ENCODE data around the gene PRR33.

PRR33 gene

DNA sequence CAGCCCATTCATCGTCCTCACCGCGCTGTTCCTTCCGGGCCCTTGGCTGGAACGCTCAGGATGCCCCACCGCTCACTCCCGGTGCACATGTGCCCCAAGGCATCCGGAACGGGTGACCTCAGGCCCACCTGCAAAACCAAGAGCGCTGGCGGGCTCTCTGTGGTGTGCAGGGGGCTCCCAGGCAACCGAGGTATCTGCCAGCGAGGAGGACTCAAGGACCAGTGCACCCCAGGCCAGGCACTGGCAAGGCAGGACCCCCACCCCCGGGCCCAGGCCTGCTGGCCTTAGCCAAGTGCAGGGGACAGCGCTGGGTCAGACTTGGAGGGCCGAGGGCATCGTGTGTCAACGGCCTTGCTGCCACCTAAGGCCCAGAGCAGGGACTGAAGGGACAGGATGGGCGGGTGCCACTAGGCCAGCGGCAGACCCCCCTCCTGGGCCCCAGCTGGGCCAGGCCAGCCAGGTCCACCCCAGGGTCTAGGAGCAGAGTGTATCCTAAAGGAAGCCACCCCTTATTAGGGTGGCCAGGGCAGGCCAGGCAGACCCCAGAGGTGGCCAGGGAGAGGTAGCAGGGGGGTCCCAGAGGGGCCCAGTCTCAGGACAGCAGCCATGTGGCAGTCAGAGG, 36.3 kb upstream of the PRR33 start:
- DNase-seq, result no peak

DNA sequence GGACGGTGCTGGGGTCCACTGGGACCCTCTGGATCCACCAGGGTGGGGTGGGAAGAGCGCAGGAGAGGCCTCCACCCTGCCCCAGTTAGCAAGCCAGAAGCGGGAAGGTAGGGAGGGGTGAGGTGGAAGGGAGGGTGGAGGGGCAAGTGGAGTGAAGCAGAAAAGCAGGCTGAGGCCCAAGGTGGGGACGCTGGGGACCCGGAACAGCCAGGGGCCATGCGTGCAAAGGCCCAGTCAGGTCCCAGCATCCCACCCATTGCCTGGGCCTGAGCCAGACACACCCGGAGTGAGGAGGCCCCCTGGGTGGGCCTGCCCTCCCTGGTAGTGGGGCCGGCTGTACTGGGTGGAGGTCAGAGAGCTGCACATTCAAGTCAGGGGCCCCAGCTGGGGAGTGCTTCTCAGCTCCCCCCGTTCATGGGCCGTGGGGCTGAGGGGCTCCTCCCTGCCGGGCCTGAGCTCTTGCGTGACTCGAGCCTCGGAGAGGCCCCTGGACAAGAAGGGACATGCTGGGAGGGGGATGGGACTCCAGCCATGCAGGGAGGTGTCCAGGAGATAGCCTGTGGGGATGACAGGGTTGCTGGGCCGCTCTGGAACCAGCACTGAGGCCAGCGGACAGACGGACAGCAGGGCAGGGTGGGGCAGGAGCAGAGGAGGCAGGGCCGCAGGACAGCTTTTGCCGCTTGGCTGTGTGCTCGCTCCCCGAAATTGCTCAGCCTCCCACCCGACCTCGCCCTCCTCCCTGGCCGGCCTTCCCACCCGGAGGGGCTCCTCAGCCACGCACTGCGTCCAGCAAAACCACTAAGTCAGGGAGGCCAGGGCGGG, 35.5 kb upstream of the PRR33 start:
- DNase-seq, result no peak

- DNase-seq, result no peak
Measured at GRCh38 chr11:1926156-1927025, 34.7 kb upstream of the PRR33 start.

DNA sequence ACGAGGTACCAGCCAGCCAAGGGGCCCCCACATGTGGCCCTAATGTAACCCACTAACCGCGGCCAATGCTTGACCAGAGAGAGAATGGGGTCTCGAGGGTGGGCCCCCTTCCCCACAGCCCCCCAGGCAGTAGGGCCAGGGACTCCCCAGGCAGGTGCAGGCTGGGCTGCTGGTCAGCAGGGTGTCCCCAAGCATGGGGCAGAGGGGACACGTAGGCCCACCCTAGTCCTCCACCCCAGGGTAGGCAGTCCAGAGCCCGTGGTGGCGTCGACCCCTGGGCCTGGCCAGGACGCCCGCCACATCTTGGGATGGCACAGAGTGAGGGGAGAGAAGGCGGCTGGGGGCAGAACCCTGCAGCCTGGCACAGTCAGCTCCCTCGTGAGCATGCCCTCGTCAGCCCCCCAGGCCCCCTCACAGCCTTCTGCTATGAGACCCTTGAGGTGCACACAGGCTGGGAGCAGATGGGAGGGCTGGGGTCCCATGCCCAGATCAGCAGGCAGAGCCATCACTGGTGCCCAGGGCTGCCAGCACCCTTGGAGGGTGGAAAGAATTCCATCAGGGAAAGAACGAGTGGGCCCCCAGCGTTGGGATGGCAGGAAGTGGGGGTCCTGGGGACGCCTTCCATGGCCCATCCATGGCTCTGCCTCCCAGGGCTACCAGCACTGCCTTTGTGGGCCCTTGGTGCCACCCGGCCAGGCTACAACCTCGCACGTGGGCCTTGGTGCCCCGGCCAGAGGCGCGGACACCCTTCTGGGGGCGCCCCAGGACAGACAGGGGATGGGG, 33.9 kb upstream of the PRR33 start:
- no peak for DNase-seq

- no peak for DNase-seq
Measured at GRCh38 chr11:1924646-1925372, 33.1 kb upstream of the PRR33 start.

DNA sequence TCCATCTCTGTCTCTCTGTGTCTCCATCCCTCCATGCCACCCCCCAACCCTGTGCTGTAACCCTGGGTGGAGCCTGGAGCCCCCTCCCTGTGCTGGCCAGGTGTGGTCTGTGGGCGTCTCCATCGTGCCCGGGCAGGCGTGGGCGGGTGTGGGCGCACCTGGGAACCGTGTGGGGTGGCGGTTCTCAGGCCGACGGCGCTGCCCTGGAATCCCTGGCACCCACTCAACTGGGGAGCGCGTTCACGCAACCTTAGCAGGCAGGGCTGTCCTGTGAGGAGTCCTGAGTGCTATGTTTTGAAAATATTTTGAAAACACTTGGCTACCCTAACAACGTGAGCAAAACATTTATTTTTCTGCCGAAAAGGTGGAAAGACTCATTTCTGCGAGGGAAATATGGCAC, 32.5 kb upstream of the PRR33 start:
- DNase-seq, result no peak

DNA sequence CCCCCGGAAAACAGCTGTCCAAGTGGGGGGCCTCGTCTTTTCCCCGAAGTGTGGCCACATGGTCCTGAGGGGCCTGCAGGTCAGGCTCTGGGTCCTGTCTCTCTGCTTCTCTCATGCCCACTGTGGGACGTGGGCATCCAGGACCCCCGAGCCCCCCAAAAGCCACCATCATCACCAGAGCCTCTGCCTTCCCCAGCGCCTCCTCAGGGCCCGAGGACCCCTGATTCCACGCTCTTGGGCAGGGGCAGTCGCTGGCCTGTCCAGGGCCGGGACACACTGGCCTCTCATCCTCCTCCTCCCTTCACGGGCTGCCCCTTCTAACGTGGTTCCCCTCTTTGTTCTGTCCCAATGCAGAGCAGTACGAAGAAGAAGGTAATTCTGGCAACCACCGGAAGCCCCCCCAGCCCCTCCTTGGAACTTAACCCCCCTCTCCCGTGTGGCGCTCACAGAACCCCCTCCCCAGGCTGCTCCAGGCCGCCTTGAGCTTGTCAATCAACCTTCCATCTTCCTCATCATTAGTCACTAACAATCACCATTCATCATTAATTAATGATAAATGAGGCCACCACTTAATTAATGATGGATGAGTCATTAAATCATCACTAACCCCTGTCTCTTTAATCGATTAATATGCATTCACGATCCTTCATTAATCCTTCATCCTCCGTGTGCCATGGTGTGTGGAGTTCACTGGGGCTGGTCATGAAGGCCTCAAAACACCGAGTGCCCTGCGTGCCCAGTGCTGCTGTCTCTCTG, 31.7 kb upstream of the PRR33 start:
- no peak for DNase-seq

- no peak for DNase-seq
Measured at GRCh38 chr11:1922481-1923081, 30.9 kb upstream of the PRR33 start.

- no peak for DNase-seq
Measured at GRCh38 chr11:1921574-1922141, 30.0 kb upstream of the PRR33 start.

DNA sequence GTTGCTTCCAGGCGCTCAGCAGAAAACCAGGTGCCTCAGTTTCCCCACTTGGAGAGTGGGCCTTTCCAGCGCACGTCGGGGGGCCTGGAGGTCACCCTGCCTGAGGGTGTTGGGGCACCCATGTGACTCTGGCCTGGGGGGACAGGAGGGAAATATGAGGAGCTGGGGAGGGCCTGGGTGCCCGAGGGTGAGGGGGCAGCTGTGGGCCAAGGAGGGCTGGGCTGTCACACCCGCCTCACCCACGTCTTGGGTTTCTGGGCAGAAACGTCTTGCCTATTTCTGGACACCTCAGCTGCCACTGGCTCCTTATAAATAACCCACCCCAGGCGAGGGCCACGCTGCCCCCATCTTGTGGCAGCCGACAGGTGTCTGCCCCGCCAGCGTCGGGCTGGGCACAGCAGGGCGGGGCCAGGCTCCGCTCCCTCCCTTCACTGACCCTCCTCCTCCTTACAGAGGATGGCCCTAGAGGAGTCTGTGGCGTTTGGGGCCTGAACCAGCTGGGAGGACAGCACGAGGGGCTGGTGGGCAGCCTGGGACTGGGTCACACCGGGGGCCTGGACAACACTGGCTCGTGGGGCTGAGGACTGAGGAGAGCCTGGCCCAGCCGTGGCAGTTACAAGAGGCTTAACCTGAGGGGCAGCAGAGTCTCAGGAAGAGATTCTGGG, 29.3 kb upstream of the PRR33 start:
- DNase-seq, result no peak

DNA sequence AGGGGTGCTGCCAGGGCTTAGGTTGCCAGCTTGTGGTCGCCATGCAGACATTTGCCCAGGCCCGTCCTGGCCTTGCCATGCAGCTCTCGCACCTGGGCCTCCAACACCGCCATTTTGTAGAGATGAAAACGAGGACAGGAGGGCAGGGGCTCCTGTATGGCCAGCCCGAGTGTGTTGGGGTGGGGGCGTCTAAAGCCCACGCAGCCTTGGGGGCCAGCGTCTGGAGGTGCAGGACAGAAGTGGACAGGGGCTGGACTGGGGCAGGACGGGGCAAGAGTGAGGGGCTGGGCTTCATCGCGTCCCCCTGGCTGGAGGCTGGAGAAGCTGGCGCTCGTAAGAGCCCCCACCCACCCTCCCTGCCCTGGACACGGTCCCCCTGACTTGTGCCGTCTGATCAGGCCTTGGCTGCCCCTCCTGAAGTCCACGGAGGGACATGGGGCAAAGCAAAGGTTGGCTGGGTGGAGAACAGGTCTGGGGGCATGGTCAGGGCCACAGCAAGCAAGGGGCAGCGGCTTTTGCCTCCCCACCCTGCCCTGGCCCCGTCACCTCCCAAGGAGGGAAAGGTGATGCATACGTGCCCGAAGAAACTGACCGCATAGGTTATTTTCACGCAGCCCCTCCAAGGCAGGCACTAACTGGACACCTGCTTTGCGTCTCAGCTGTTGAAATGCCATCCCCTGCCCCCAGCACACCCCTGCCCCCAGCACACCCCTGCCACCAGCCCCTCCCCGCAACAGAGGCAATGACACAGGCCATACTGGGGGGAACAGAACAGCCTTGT, 28.6 kb upstream of the PRR33 start:
- no peak for DNase-seq

DNA sequence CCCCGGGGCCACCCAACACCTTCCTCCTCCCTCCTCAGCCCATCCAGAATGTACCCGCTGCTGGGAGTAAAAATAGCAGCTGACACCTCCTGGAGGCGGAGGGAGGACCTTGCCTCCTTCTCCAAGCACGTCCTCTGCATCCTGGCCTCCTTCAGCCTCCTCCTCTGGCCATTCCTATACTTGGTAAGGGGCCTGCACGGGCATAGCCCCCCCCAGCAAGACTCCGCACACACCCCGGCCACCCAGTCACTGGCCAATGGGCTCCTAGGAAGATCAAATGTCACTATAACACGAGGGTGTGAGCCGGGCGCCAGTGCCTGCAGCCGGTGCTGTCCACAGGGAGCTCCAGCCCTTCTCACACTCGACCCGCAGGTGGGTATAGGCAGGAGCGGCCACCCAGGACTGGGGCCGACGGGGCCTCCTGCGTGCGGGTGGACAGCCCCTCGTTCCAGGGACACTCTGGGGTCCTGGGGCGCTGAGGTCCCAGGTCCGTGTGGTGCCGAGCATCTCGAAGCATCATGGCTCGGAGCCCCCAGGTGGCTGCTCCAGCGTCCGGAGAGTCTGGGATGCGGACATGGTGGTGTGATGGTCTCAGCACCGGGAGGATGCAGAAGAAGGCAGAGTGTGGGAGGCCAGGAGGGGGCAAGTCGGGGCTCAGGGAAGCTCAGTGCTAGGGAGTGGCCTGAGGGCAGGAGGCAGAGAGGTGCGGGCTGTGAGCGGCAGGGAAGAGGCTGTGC, 27.9 kb upstream of the PRR33 start, which contains the start of gene TNNT3:
Gene TNNT3 (plus strand): TSS at position 313 of the 737 bp plus-strand sequence. CDS start 3,172 bp downstream, outside the sequence.
- no peak for DNase-seq

GRCh38 chr11:1918436-1919315, 27.0 kb upstream of the PRR33 start:
- no peak for DNase-seq

DNA sequence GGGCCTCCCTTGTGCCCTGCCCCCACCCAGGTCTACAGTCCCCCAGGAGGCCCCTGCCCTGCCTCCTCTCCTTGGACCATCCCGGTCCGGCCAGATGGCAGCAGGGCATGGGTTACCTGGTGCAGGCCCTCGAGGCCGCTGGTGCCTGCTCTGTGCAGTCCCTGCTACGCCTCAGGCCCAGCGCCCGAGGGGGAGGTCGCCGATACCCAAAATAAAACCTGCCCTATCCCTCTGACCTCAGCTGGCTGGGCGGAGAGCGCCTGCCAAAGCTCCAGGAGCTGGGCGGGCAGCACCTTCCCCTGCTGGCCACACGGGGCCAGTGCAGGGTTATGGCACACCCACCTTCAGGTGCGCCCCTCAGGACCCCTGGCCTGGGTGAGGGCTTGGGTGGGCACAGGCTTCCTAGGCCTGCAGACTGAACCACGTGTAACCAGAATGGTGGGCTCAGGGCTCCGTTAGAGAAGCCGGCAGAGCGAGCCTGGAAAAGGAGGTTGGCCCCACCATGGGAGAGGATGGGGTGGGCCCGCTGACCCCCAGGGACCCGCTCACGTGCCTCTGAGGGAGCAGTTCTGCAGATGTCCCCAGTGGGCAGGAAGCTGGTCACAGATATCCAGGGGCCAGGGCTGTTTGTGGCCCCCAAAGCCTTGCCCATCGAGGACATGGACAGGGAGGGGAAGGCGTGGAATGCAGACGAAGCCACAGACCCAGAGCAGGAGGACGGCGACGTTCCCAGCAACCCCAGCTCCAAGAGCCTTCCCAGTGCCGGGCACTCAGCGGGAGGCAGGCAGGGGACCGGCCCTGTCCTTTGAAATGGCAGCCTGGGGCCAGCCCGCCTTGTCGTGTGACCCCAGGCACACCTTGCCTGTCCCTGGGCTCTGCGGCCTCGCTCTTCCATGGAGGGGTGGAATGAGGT, 26.1 kb upstream of the PRR33 start:
- no peak for DNase-seq

DNA sequence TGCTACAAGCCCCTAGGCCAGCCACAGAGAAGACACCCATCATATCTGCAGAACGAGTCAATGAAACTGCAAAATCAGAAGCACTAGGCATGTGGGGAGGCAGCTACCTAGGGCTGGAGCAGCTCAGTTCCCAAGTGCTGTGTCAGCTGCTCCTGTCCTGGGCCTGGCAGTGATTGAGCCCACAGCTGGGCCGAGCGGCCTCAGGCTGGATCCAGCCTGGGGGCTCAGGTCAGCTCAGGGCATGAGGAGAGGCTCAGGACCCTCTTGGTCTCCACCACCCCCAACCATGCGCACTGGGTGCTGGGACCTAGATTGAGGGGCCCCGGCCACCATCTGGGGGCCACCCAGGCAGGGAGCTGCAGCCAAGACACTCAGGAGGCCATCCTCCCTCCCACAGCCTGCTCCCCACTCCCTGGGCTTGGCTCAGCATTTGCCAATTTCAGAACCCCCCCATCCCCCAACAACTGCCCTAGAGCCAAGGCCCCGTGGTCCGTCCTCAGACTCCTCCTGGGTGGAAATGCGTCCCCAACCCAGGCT, 25.4 kb upstream of the PRR33 start:
- no peak for DNase-seq

All from activated naive CD4-positive, alpha-beta T cell treated with anti-CD3 and anti-CD28 coated beads, Interleukin-2, amount 50 U/mL, for 16 hours (primary cell).